Measurements from ENCODE around the gene VSTM2L. TPM values are rescaled to one million over a fixed set of nuclear protein-coding genes. Genes with fewer than 3 reads are reported as not detected.

Gene VSTM2L
- total and polyA plus RNA-seq, 2 experiments from 2014 or later: 4.1 to 9.2 TPM

GRCh38 chr20:37937686-37938085 is 34.8 kb downstream of the VSTM2L start:
- Histone ChIP-seq H3K36me3 (ENCODE audit: low read depth) (no peaks in the 10 kb centered on the region), H3K79me2 (ENCODE audit: insufficient read depth) (no peaks in the 10 kb centered on the region), H3K9ac (no peak overlapping the region), H3K9me2 (ENCODE audit: insufficient read depth) (no peaks in the 10 kb centered on the region), H2AFZ (no peak overlapping the region), H3K9me3 (ENCODE audit: low read depth) (no peaks in the 10 kb centered on the region), H3K4me1 (ENCODE audit: insufficient read depth) (no peaks in the 10 kb centered on the region), H3K4me3 (no peak overlapping the region), H4K20me1 (ENCODE audit: insufficient read depth) (no peaks in the 10 kb centered on the region), H3K4me2 (ENCODE audit: unreplicated experiment) (no peak overlapping the region), H3K27ac (no peak overlapping the region), H3K27me3 (replicated peaks; ENCODE audit: insufficient read depth) (no peaks in the 10 kb centered on the region), H3F3A (ENCODE audit: insufficient read depth) (no peaks in the 10 kb centered on the region)
- no peak for TF ChIP-seq EZH2phosphoT487 (IDR thresholded peaks at IDR 0.05; ENCODE audit: insufficient read depth, low read depth)
- no peak for TF ChIP-seq EZH2 (IDR thresholded peaks at IDR 0.05; ENCODE audit: insufficient read depth, poor library complexity, severe bottlenecking)
- in situ Hi-C loops (cut with MboI): no loop called here
- no peak for DNase-seq
- 67 to 71% methylated on average over 4 of the region's 4 CpGs for WGBS, 2 experiments (ENCODE audit: low coverage in 1 of 2, low lambda C conversion rate in 2 of 2, missing lambda C conversion rate in 2 of 2)

DNA sequence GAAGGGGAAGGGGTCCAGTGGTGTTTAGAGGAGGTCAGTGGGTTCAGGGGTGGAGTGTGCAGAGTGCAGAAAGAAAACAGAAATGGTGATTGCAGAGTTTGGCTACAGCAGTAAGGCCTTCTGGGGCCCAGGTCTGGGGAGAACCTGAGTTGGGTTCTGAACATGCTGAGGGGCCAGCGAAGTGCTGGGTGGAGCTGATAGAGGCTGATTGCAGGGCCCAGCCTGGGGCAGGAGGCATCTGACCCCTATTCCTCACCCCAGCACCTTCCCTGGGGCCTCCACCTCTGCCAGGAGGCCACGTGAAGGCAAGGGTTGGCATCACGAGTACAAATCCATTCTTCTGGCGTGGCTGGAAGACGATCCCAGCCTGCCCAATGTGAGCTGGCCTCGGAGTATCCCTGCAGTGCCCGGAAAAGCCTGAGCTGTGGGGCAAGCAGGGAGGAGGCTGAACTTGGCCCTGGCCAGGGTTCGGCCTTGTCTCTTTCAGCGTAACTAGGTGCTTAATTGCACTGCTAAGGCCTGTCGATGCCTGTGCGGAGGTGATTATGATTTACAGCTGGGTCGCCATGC is 35.3 kb downstream of the VSTM2L start:
- Histone ChIP-seq H3K27me3 (replicated peaks; ENCODE audit: insufficient read depth) (no peaks in the 10 kb centered on the region), H3K4me2 (ENCODE audit: unreplicated experiment) (no peak overlapping the region), H3K4me3 (no peak overlapping the region), H2AFZ (no peak overlapping the region), H4K20me1 (ENCODE audit: insufficient read depth) (no peaks in the 10 kb centered on the region), H3K9me2 (ENCODE audit: insufficient read depth) (no peaks in the 10 kb centered on the region), H3K9me3 (ENCODE audit: low read depth) (no peaks in the 10 kb centered on the region), H3K27ac (no peak overlapping the region), H3F3A (ENCODE audit: insufficient read depth) (no peaks in the 10 kb centered on the region), H3K36me3 (ENCODE audit: low read depth) (no peaks in the 10 kb centered on the region), H3K9ac (no peak overlapping the region), H3K4me1 (ENCODE audit: insufficient read depth) (no peaks in the 10 kb centered on the region), H3K79me2 (ENCODE audit: insufficient read depth) (no peaks in the 10 kb centered on the region)
- TF ChIP-seq EZH2phosphoT487 (IDR thresholded peaks at IDR 0.05; ENCODE audit: insufficient read depth, low read depth) (no peak), EZH2 (IDR thresholded peaks at IDR 0.05; ENCODE audit: insufficient read depth, poor library complexity, severe bottlenecking) (no peak)
- DNase-seq: no peak
- 77 to 84% methylated on average over 12 of the region's 12 CpGs for WGBS, 2 experiments (ENCODE audit: low coverage in 1 of 2, low lambda C conversion rate in 2 of 2, missing lambda C conversion rate in 2 of 2)
- in situ Hi-C loops (cut with MboI): no loop called here

GRCh38 chr20:37938954-37939353 is 36.0 kb downstream of the VSTM2L start:
- Histone ChIP-seq H3K4me1 (ENCODE audit: insufficient read depth) (no peaks in the 10 kb centered on the region), H3K9me2 (ENCODE audit: insufficient read depth) (no peaks in the 10 kb centered on the region), H2AFZ (no peak overlapping the region), H3K4me2 (ENCODE audit: unreplicated experiment) (no peak overlapping the region), H3K4me3 (no peak overlapping the region), H3K9ac (no peak overlapping the region), H3K9me3 (ENCODE audit: low read depth) (no peaks in the 10 kb centered on the region), H4K20me1 (ENCODE audit: insufficient read depth) (no peaks in the 10 kb centered on the region), H3K79me2 (ENCODE audit: insufficient read depth) (no peaks in the 10 kb centered on the region), H3K36me3 (ENCODE audit: low read depth) (no peaks in the 10 kb centered on the region), H3K27ac (no peak overlapping the region), H3F3A (ENCODE audit: insufficient read depth) (no peaks in the 10 kb centered on the region), H3K27me3 (replicated peaks; ENCODE audit: insufficient read depth) (no peaks in the 10 kb centered on the region)
- 85 to 87% methylated on average over 8 to 9 of the region's 9 CpGs for WGBS, 2 experiments (ENCODE audit: low coverage in 1 of 2, low lambda C conversion rate in 2 of 2, missing lambda C conversion rate in 2 of 2)
- in situ Hi-C loops (cut with MboI): no loop called here
- DNase-seq: no peak
- no peak for TF ChIP-seq EZH2 (IDR thresholded peaks at IDR 0.05; ENCODE audit: insufficient read depth, poor library complexity, severe bottlenecking)
- no peak for TF ChIP-seq EZH2phosphoT487 (IDR thresholded peaks at IDR 0.05; ENCODE audit: insufficient read depth, low read depth)

GRCh38 chr20:37939701-37940560 is 37.0 kb downstream of the VSTM2L start:
- WGBS, 2 experiments (ENCODE audit: low coverage in 1 of 2, low lambda C conversion rate in 2 of 2, missing lambda C conversion rate in 2 of 2): 71% methylated on average over 25 of the region's 25 CpGs
- Histone ChIP-seq H3K27me3 (replicated peaks; ENCODE audit: insufficient read depth) (no peaks in the 10 kb centered on the region), H3K27ac (no peak overlapping the region), H3K4me3 (no peak overlapping the region), H3K9ac (no peak overlapping the region), H3K4me1 (ENCODE audit: insufficient read depth) (no peaks in the 10 kb centered on the region), H3K4me2 (ENCODE audit: unreplicated experiment) (no peak overlapping the region), H2AFZ (no peak overlapping the region), H3K9me2 (ENCODE audit: insufficient read depth) (no peaks in the 10 kb centered on the region), H3K79me2 (ENCODE audit: insufficient read depth) (no peaks in the 10 kb centered on the region), H3K36me3 (ENCODE audit: low read depth) (no peaks in the 10 kb centered on the region), H3F3A (ENCODE audit: insufficient read depth) (no peaks in the 10 kb centered on the region), H3K9me3 (ENCODE audit: low read depth) (no peaks in the 10 kb centered on the region), H4K20me1 (ENCODE audit: insufficient read depth) (no peaks in the 10 kb centered on the region)
- TF ChIP-seq EZH2 (IDR thresholded peaks at IDR 0.05; ENCODE audit: insufficient read depth, poor library complexity, severe bottlenecking) (no peak), EZH2phosphoT487 (IDR thresholded peaks at IDR 0.05; ENCODE audit: insufficient read depth, low read depth) (no peak)
- in situ Hi-C loops (cut with MboI): no loop called here
- no peak for DNase-seq

Measured in GM23248 (cell line).